Adrenal gland (tissue), 12 donors: ENCODE results near the gene ATP13A1. TPM values are rescaled to one million over a fixed set of nuclear protein-coding genes. Genes with fewer than 3 reads are reported as not detected.

Experiments used
- DNase-seq, 7 donors: peaks; one replicate each; pipeline ENCODE4 v3.0.0-alpha.2; 2019 to 2020
- H3K27ac ChIP-seq, 5 donors: fragments of 200-600 bp; sonication (generic) in 4 of 5; 1 replicate in 3 of 5; 2 replicates in 2 of 5; pipeline versions ENCODE4 v1.5.1 to v1.8.0; 2016 to 2020; ENCODE audit warnings: mild to moderate bottlenecking in 1 of 5
- H3K27me3 ChIP-seq: fragments of 200-600 bp; 2 replicates; pipeline ENCODE4 v1.8.0; 2021
- H3K36me3 ChIP-seq, 2 donors: fragments of 200-600 bp; replicated peaks in 1 of 2; 1 replicate in 1 of 2; 2 replicates in 1 of 2; pipeline versions ENCODE4 v1.5.1 to v1.8.0; 2018 to 2022
- H3K4me1 ChIP-seq, 2 donors: fragments of 200-600 bp; replicated peaks in 1 of 2; 1 replicate in 1 of 2; 2 replicates in 1 of 2; pipeline versions ENCODE4 v1.5.1 to v1.8.0; 2018 to 2021
- H3K4me3 ChIP-seq, 4 donors: fragments of 200-600 bp; sonication (generic) in 3 of 4; one replicate each; pipeline ENCODE4 v1.5.1; 2016 to 2018
- H3K9me3 ChIP-seq, 3 donors: fragments of 200-600 bp; sonication (generic) in 1 of 3; replicated peaks in 1 of 3; 1 replicate in 2 of 3; 2 replicates in 1 of 3; pipeline versions ENCODE4 v1.5.1 to v1.8.0; 2016 to 2021
- POLR2A ChIP-seq, 2 donors: fragments of 450-650 bp; IDR thresholded peaks; one replicate each; pipeline ENCODE4 v1.6.1; 2017; ENCODE audit warnings: antibody characterized with exemption in 2 of 2, mild to moderate bottlenecking in 2 of 2, moderate library complexity in 1 of 2
- WGBS, 4 donors: extraction: QIAGEN DNeasy Blood & Tissue Kit in 2 of 4; methylation state at CpG; one replicate each; pipeline versions ENCODE4 v1.1.5 to v1.1.7; 2013 to 2017; 5-methylcytosine and 5-hydroxymethylcytosine counted together
- intact Hi-C, 2 donors: fragments of 100-400 bp; cut with DNase I; formaldehyde crosslinking; loops; one replicate each; pipeline versions ENCODE4 v1.14.1 to v1.15.0; 2022 to 2023
- polyA plus RNA-seq, 3 donors: library from polyadenylated mRNA; stranded (reverse); fragments of 200-250 nt in 2 of 3; fragments of 350-450 nt in 1 of 3; fragmentation: Illumina TruSeq in 1 of 3; extraction: RNeasy Lipid Tissue Mini Kit (QIAGEN cat#74804) in 1 of 3; gene quantifications; one replicate each; pipeline ENCODE4 v1.2.3, GENCODE V29; 2013 to 2014
- total RNA-seq, 9 donors: library from RNA; depleted of rRNA in 4 of 9; stranded (reverse); fragments of >200 nt in 4 of 9; fragments of 120-200 nt in 1 of 9; fragmentation: NEBNext Ultra II Directional in 1 of 9; extraction: Animal tissue kit (Norgen Biotek cat#: 25700) in 1 of 9; gene quantifications; one replicate each; pipeline versions ENCODE4 v1.1.0 to v1.2.4, GENCODE V29; 2013 to 2023
- TF ChIP-seq, protein P1 (sequence below), 6 experiments: fragments of 450-650 bp in 4 of 6; fragments of 200-600 bp in 2 of 6; sonication (generic) in 1 of 6; IDR thresholded peaks; 1 replicate in 5 of 6; 2 replicates in 1 of 6; pipeline versions ENCODE4 v1.5.1 to v1.8.0; 2016 to 2021; ENCODE audit warnings: antibody characterized with exemption in 6 of 6, mild to moderate bottlenecking in 2 of 6, moderate library complexity in 1 of 6
- donor health status: healthy with polysubstance abuse.
- donor health status: Bipolar disorder and iron deficiency.
- donor health status: DM: yes; HTN: yes; CAD: no.
- donor health status: DM: no; HTN: no; CAD: no.
- donor health status: DM: no; HTN: no; CAD: no.
- donor health status: DM: yes; HTN: yes; CAD: no.

The ATP13A1 gene
- total and polyA plus RNA-seq, 12 donors, result 18.7 to 195 (median 90.9) TPM

DNA sequence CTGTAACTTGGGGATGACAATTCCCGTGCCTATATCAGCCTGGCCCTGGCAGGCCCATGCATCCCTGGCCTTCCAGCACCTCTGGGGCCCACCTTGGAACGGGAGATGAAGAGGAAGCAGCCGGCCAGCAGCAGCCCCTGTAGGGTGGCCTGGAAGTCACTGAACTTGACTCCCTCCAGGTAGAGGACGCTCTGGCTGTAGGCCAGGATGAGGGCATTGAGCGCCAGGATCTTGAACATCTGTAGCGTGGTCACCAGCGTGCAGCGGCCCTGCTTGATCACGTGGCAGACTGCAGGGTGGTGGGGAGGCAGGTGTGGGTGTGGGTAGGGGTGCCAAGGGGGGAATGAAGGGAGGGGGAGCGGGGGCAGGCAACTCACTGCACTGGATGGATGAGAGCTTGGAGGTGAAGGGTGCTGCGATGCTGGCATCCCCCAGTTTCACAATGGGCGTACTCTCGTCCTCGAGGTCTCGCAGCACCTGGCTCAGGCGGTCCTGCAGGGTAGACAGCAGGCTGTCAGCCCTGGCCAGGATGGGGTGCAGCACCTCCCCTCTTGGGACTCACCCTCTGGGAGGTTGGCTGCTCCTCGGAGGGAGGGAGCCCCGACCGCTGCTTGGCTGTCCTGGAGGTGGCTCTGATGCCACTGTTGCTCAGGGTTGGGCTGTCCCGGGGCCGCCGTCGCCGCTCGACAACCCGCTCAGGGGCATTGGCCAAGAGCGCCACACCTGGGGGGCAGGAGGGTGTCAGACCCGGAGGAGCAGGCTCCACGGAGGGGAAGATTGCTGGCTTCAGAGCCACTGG lies 16.2 kb downstream of the ATP13A1 start:
- 91 to 95% (median 93%) methylated on average over 12 to 29 of the region's 29 CpGs for WGBS, 4 donors
- intact Hi-C loops, result no loop called here
- Histone ChIP-seq H3K36me3 (peaks cover 0 to 67% of the 10 kb centered on the region in 2 donors), H3K27me3 (no peaks in the 10 kb centered on the region), H3K9me3 (no peaks in the 10 kb centered on the region), H3K27ac (no peak overlapping the region), H3K4me1 (peaks cover 8 to 10% of the 10 kb centered on the region in 2 donors), H3K4me3 (no peak overlapping the region)
- no peak for TF ChIP-seq POLR2A (IDR thresholded peaks at IDR 0.05)
- TF ChIP-seq, protein P1, sequence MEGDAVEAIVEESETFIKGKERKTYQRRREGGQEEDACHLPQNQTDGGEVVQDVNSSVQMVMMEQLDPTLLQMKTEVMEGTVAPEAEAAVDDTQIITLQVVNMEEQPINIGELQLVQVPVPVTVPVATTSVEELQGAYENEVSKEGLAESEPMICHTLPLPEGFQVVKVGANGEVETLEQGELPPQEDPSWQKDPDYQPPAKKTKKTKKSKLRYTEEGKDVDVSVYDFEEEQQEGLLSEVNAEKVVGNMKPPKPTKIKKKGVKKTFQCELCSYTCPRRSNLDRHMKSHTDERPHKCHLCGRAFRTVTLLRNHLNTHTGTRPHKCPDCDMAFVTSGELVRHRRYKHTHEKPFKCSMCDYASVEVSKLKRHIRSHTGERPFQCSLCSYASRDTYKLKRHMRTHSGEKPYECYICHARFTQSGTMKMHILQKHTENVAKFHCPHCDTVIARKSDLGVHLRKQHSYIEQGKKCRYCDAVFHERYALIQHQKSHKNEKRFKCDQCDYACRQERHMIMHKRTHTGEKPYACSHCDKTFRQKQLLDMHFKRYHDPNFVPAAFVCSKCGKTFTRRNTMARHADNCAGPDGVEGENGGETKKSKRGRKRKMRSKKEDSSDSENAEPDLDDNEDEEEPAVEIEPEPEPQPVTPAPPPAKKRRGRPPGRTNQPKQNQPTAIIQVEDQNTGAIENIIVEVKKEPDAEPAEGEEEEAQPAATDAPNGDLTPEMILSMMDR (IDR thresholded peaks at IDR 0.05), result no peak
- DNase-seq, result peak in 1 of 7 donors; percentile 22

DNA sequence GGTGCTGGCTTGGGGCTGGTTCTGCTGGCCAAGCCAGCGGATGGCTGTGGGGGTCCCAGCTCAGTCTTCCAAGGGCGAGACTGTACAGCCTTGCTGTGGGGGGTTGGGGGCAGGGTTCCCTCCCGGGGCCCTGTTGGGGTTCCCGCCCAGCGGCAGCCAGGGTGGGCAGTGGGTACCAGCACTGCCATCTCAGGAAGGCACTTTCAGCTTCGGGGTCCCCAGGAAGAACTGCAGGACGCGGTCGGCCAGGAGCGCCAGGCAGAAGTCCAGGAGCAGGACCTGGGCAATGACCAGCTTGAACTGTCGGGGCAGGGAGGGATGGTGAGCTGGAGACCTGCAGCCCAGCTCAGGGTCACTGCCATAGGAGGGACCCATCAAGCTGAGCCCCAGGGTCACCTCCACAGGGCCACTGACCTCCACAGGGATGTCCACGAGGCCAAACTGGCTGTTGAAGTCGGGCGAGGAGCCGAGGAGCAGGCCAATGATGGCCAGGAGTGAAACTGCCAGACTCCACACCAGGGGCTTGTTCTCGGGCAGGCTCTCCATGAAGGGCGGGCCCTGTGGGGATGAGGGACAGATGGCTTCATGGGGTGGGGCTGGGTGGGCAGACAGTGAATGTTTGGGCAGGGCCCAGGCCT lies 18.1 kb downstream of the ATP13A1 start:
- TF ChIP-seq POLR2A (IDR thresholded peaks at IDR 0.05), result no peak
- TF ChIP-seq, protein P1 (IDR thresholded peaks at IDR 0.05), result no peak
- no peak overlapping the region for H3K4me3 ChIP-seq
- no peaks in the 10 kb centered on the region for H3K9me3 ChIP-seq
- no peak overlapping the region for H3K27ac ChIP-seq
- 67 to 100% (median 85%) methylated on average over 1 to 17 of the region's 17 CpGs for WGBS, 4 donors
- H3K27me3 ChIP-seq, result no peaks in the 10 kb centered on the region
- DNase-seq, result no peak
- intact Hi-C loops, result no loop called here
- H3K4me1 ChIP-seq, result peaks cover 8 to 10% of the 10 kb centered on the region in 2 donors
- H3K36me3 ChIP-seq, result peaks cover 0 to 48% of the 10 kb centered on the region in 2 donors

DNA sequence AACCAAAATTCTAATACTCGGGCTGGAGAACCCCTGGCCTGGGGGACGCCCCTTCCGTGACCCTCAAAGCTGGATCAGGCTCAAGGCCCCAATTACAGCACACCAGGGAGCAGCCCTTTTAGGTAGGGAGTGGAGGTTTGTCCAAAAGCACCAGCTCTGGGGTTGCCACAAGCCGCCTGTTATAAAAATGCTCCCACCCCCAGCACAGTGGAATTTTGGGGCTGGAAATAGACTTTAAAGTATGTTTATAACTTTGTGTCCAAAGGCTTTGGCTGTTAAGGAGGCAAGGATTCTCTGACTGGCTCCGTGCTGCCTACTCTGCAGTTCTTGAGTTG lies 19.5 kb downstream of the ATP13A1 start:
- H3K27ac ChIP-seq, result no peak overlapping the region

More for the DNA sequence above, 19.5 kb downstream of the ATP13A1 start:
- intact Hi-C loops, result loop anchor here in 1 of 2 donors (5.0 kb wide), 1 partner anchor 107 kb away; the partner anchor contains the start of gene CILP2
- WGBS, 4 donors, result 18 to 26% (median 24%) methylated on average over 5 of the region's 5 CpGs
- Histone ChIP-seq H3K4me3 (peak overlapping the region in 2 of 4 donors; percentile 65 to 91), H3K27me3 (no peaks in the 10 kb centered on the region), H3K9me3 (no peaks in the 10 kb centered on the region), H3K36me3 (peaks cover 0 to 35% of the 10 kb centered on the region in 2 donors), H3K4me1 (peaks cover 8 to 10% of the 10 kb centered on the region in 2 donors)
- no peak for DNase-seq
- TF ChIP-seq POLR2A (IDR thresholded peaks at IDR 0.05), result no peak
- TF ChIP-seq, protein P1 (IDR thresholded peaks at IDR 0.05), result peak in 2 of 6 experiments; percentile 20 to 22
